ENCODE measurements around the gene FAIM2.

The FAIM2 gene

DNA sequence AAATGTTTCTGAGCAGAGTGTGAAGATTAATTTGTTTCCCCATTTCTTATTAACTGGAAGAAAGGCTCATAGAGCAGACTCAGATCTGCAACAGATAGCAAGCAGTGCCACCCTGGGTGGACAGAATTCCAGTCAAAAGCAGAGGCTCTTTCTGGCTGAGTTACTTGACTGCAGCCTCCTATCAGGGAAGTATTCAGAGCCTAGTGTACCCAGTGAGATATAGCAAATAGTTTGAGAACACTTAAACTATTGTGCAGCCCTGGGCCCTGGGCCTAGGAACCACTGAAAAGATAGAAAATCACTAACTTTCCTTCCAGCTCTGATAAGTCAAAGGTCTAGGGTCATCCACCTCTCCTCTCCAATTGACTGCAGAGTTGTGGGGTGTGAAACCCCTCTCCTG lies 35.6 kb upstream of the FAIM2 start:
- DNase-seq (ENCODE audit: low spot score), result no peak

- no peak for DNase-seq (ENCODE audit: low spot score)
Measured at GRCh38 chr12:49937639-49938300, 34.1 kb upstream of the FAIM2 start.

DNA sequence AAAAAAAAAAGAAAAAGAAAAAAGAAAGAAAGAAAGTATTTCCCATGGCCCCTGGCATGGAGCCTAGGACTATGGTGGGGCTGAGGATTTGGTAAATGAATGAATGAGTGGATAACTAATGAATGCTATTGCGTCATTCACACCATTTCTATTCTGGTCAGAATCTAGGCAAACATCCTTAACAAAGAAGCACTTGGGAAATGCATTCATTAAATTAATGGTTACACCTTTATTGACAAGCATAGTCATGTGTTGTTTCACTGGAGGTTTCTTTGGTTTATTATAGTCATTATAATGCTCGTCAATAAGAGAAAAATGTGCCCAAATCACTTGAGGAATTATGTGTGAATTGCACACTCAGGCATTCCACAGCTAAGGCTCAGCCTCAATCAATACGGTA lies 33.2 kb upstream of the FAIM2 start:
- no peak for DNase-seq (ENCODE audit: low spot score)

DNA sequence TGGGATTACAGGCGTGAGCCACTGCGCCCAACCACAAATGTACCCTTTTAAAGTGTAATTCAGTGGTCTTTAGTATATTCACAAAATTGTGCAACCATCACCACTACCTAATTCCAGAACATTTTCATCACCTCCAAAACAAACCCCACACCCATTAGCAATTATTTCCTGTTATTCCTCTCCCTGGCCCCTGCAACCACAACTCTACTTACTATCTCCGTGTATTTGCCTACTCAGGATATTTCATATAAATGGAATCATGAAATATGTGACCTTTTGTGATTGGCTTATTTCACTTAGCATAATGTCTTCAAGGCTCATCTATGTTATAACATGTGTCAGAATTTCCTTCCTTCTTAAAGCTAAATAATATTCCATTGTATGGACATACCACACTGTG lies 30.8 kb upstream of the FAIM2 start:
- no peak for DNase-seq (ENCODE audit: low spot score)

DNA sequence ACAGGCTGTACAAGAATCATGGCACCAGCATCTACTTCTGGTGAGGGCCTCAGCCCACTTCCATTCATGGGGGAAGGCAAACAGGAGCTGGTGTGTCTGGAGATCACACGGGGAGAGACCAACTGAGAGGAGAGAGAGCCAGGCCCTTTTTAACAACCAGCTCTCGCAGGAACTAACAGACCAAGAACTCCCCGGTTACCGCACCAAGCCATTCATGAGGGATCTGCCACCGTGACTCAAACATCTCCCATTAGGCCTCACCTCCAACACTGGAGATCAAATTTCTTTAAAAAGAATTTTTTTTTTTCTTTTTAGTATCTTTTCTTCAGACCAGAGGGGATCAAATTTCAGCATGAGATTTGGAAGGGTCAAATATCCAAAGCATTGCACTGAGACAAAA lies 30.1 kb upstream of the FAIM2 start:
- DNase-seq (ENCODE audit: low spot score), result no peak

GRCh38 chr12:49932533-49933130 lies 28.9 kb upstream of the FAIM2 start:
- no peak for DNase-seq (ENCODE audit: low spot score)

GRCh38 chr12:49932023-49932422 lies 28.3 kb upstream of the FAIM2 start:
- no peak for DNase-seq (ENCODE audit: low spot score)

DNA sequence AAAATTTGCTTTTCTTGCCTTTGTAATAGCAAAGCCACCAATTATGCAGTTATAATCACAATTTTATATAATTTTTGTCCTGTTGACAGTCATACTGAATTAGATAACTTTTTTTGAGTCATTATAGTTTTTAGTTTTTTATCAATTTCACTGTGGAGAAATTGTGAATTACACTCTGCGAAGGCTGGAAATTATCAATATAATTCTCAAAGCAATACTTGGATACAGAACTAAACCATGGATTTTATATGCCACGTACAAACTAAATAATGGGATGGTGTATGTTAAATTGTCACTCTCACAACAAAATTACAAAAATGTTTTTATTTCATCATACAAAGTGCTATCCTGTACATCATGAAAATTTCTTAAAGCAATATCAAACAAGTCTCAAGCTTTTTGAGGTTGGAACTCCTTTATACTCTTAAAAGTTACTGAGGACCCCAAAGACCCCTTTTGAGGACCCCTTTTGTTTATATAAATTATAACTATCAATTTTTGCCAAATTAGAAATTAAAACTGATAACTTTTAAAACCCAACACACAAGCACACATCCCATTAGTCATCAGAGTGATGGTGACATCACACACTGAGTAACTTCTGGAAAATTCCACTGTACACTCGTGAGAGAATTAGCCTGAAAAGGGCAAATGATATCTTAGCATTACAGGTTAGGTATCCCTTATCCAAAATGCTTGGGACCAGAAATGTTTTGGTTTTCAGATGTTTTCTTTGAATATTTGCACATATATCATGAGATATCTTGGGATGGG lies 27.0 kb upstream of the FAIM2 start:
- peak; percentile 63 for DNase-seq (ENCODE audit: low spot score)

- DNase-seq (ENCODE audit: low spot score), result no peak
Measured at GRCh38 chr12:49929581-49929980, 25.9 kb upstream of the FAIM2 start.

DNA sequence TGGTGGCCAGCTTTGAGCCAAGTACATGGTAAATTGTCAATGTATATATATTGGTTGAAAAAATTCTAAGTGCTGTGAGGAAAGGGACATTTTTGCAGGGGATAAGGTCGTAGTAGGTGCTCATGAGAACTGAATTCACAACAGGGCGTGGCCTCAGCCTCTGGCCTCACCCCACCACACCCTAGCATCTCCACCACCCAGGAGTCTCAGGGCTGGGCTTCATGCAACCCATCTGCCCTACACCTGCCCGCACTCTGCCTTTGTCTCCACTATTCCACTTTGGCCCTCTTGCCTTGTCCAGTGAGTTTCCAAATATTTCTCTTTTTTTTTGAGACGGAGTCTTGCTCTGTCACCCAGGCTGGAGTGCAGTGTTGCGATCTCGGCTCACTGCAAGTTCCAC lies 24.8 kb upstream of the FAIM2 start:
- no peak for DNase-seq (ENCODE audit: low spot score)

DNA sequence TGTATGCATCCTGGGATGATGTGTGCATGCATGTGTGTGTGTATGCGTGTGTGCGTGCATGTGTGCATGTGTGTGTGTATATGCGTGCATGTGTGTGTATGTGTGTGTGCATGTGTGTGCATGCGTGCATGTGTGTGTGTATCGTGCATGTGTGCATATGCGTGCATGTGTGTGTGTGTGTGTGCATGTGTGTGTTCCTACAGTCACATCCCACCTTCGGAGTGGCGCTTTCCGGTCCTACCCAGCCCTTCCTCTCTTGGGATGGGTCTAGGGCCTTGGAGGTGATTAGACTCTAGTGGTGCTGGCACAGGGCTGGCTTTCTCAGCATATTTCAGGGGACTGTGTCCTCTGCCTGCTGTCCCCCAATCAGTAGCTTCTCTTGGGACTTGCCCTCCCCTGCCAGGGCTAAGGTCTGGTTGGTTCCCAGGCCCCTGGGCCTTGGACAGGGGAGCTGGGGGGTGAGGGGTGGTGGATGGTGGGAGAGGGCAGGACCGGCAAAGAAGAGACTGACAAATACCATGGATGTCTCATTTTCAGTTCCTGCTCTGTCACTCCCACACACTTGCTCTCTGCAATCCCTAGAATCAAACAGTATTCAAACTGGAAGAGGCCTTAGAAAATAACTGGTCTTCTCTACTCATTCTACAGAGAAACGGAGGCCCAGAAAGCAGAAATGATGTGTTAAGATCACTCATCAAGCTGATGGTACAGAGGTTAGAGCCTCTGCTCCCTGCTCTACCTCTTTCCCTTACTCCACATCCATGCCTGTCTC lies 21.9 kb upstream of the FAIM2 start:
- DNase-seq (ENCODE audit: low spot score), result no peak

DNA sequence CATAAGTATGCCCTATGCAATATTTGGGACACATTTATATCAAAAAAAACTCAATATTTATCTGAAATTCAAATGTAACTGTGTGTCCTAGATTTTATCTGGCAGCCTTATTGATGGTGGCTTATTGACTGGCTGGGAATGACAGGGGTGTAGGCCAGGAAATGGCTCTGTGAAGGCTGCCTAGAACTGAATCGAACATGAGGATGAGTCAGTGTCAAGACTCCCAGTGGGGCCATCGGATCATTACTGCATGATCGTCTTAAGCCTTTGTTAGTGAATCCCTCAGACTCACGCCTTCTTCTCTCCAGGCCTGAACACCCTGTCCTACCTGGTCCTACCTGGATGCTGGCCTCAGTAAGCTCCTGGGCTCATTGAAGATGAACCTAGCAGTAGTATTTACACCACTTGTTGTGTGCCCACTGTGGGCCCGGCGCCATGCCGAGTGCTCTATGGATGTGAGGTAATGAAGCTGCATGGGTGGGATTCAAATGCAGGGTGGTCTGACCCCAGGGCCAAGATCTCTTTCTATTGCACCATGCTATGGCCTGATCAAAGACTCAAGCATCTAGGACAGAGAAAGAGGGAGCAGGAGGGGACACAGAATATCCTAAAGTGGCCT lies 21.0 kb upstream of the FAIM2 start:
- DNase-seq (ENCODE audit: low spot score), result no peak

- no peak for DNase-seq (ENCODE audit: low spot score)
Measured at GRCh38 chr12:49923880-49924556, 20.3 kb upstream of the FAIM2 start.

GRCh38 chr12:49923035-49923644 lies 19.4 kb upstream of the FAIM2 start:
- DNase-seq (ENCODE audit: low spot score), result no peak

GRCh38 chr12:49922349-49923034 lies 18.8 kb upstream of the FAIM2 start:
- no peak for DNase-seq (ENCODE audit: low spot score)

- DNase-seq (ENCODE audit: low spot score), result no peak
Measured at GRCh38 chr12:49921936-49922335, 18.2 kb upstream of the FAIM2 start.

DNA sequence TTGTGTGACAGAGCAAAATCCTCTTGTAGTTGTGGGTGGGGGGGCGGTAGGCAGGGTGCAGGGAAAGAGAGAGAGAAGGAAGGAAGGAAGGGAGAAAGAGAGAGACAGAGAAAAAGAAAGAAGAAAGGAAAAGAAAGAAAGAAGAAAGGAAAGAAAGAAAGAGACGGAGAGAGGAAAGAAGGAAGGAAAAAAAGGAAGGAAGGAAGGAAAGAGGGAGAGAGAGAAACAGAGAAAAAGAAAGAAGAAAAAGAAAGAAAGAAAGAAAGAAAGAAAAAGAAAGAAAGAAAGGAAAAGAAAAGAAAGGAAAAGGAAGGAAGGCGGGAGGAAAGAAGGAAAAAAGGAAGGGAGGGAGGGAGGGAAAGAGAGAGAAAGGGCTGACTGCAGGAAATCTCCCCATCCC lies 17.6 kb upstream of the FAIM2 start:
- no peak for DNase-seq (ENCODE audit: low spot score)

DNA sequence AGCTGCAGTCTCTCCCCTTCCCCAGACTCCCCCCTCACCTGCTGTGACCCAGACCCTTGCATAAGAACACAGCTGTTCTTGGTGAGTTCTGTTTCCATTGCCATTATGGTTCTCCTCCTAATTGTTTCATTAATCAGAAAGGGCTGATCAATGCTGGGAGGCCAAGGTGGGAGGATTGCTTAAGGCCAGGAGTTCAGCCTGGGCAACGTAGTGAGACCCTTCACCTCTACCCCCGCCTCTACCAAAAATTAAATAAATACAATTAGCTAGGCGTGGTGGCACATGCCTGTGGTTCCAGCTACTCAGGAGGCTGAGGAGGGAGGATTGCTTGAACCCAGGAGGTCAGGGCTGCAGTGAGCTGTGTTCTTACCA lies 17.2 kb upstream of the FAIM2 start:
- DNase-seq (ENCODE audit: low spot score), result no peak

GRCh38 chr12:49920241-49920914 lies 16.7 kb upstream of the FAIM2 start:
- peak; percentile 32 for DNase-seq (ENCODE audit: low spot score)

DNA sequence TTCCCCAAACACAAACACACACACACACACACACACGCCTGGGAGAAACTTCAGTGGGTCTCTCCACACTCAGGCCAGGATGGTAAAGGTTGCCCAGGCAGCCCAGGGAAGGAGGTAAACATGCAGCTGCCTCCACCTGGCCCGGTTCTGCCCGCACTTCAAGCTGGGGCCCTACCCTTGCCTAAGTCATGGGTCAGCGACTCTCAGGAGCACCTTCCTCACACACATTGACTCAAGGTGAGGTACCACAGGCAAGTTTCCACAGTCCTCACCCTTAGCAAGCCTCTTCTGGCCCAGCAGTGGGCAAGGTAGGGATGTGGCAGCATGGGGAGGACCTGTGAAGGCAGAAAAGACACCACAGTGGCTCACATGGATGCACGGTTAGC lies 14.1 kb upstream of the FAIM2 start:
- DNase-seq (ENCODE audit: low spot score), result no peak
